A549 treated with AZD2906 at 1 μM for 4 hours (cell line): ENCODE measurements around the gene SRXN1. TPM values are rescaled to one million over a fixed set of nuclear protein-coding genes. Genes with fewer than 3 reads are reported as not detected.

ENCODE experiments used
- total RNA-seq: library from RNA; stranded (reverse); fragments of 200-300 nt; extraction: Qiagen RNA extraction; gene quantifications from 5 replicates; pipeline ENCODE4 v1.2.3, GENCODE V29; 2022

SRXN1 gene
- 158 to 200 TPM (median 174 TPM) in 5 replicates for total RNA-seq

GRCh38 chr20:653110-653589, at the start of gene SRXN1:
Gene SRXN1, minus strand, starts transcription at chr20:653200. Its CDS starts 15 bp downstream, at chr20:653185.

GRCh38 chr20:675453-676314, 22.7 kb upstream of the SRXN1 start, which contains the start of gene SCRT2:
Gene SCRT2, minus strand, starts transcription at chr20:675802. Its CDS starts 201 bp downstream, at chr20:675601.

DNA sequence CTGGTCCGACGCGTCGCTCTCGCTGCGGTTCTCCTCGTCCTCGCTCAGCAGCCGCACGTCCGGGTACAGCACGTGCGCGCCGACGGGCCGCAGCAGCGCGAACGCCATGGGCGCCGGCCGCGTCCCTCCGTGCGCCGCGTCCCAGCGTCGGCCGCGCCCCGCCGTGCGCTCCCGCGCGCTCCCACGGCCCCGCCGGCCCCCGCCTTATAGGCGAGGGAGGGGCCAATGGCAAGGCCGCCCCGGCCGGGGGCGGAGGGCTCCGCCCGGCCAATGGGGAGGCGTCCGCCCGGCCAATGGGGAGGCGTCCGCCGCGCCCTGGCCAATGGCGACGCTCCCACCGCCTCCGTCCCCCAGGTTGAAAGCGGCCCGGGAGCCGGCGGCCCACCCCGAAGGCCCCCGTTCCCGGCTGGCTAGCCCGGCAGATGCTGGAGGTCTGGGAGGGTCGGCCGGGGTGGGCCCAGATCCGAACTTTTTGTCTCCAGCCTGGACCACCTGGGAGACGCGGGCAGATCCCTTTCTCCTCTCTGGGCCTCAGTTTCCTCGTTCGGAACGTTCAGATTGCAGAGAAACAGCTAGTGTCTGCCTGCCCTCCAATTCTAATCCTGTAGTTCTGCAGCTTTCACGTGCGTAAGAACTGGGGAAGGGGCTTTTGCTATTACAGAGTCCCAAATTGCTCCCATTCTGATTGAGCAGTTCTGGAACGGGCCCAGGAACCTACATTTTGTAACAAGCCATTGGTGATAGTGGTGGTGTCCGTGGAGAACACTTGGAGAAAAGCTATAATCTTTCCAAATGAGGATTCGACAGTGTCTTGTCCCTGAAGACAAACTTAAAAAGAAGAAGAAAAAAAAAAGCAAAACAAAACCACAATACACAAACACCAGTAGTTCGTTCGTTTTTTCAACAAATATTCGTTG, 42.6 kb downstream of the SRXN1 start, which contains the start of gene TCF15:
TSS of gene TCF15 (minus strand) at position 180 of the 917 bp plus-strand sequence. CDS start at position 108, 72 bp downstream.

Other genes starting within 250 kb of the SRXN1 start
- 108 to 152 TPM (median 145 TPM) in 5 replicates for gene RBCK1, start 244.9 kb downstream of the SRXN1 start, total RNA-seq
- gene TBC1D20, start 190.7 kb downstream of the SRXN1 start, total RNA-seq: 31.1 to 34.6 TPM (median 32.7 TPM) in 5 replicates
- 125 to 154 TPM (median 141 TPM) in 5 replicates for gene CSNK2A1, start 109.4 kb downstream of the SRXN1 start, total RNA-seq
- not detected in 5 replicates for gene TCF15, start 42.9 kb downstream of the SRXN1 start, total RNA-seq
- gene SCRT2, start 22.6 kb upstream of the SRXN1 start, total RNA-seq: 0.02 TPM in 1 of 5 replicates, not detected in the others
- gene SLC52A3, start 115.3 kb upstream of the SRXN1 start, total RNA-seq: 0.32 to 0.54 TPM (median 0.49 TPM) in 5 replicates
- 6.3 to 11.7 TPM (median 11.0 TPM) in 5 replicates for gene FAM110A, start 180.5 kb upstream of the SRXN1 start, total RNA-seq